H1 (cell line): ENCODE measurements around the gene FAM50B. TPM values are rescaled to one million over a fixed set of nuclear protein-coding genes. Genes with fewer than 3 reads are reported as not detected.

Experiments used
- BCL11A ChIP-seq, 2 experiments: IDR thresholded peaks; one replicate each; pipeline ENCODE4 v1.6.1; 2011; ENCODE audit warnings: low read depth in 2 of 2, low read length in 2 of 2, mild to moderate bottlenecking in 2 of 2
- CHD1 ChIP-seq: IDR thresholded peaks from 2 replicates; pipeline ENCODE4 v1.6.1; 2012; ENCODE audit warnings: low read depth, low read length, improper control_type of control experiment
- GABPA ChIP-seq: IDR thresholded peaks from 2 replicates; pipeline ENCODE4 v1.6.1; 2011; ENCODE audit warnings: mild to moderate bottlenecking, low read length, moderate library complexity, borderline replicate concordance; ENCODE audit not compliant: insufficient read depth
- HDAC2 ChIP-seq, 2 experiments: fragments of 300-600 bp in 1 of 2; sonication (generic) in 1 of 2; IDR thresholded peaks; 2 replicates each; pipeline ENCODE4 v1.6.1; 2011 to 2012; ENCODE audit warnings: low read depth in 2 of 2, low read length in 2 of 2, mild to moderate bottlenecking in 2 of 2, moderate library complexity in 2 of 2, borderline replicate concordance in 1 of 2, inconsistent platforms in 1 of 2
- HDAC6 ChIP-seq: IDR thresholded peaks from one replicate; pipeline ENCODE4 v1.7.1; 2012; ENCODE audit warnings: low read depth, mild to moderate bottlenecking, inconsistent platforms, low read length, moderate library complexity
- KDM1A ChIP-seq: fragments of 200-600, 300-600 bp; sonication (generic); IDR thresholded peaks from 2 replicates; pipeline ENCODE4 v1.7.1; 2016; ENCODE audit warnings: mild to moderate bottlenecking, low read length, borderline replicate concordance
- KDM4A ChIP-seq: IDR thresholded peaks from one replicate; pipeline ENCODE4 v1.7.1; 2012; ENCODE audit warnings: low read depth, mild to moderate bottlenecking, moderate library complexity, low read length, inconsistent platforms; ENCODE audit not compliant: severe bottlenecking
- NANOG ChIP-seq: IDR thresholded peaks from 2 replicates; pipeline ENCODE4 v1.6.1; 2011; ENCODE audit warnings: low read length, low read depth, mild to moderate bottlenecking, inconsistent platforms; ENCODE audit not compliant: insufficient read depth, poor library complexity, severe bottlenecking
- RFX5 ChIP-seq: IDR thresholded peaks from 2 replicates; pipeline ENCODE4 v1.6.1; 2011; ENCODE audit warnings: low read depth, low read length, improper control_type of control experiment, borderline replicate concordance
- polyA plus RNA-seq, 7 experiments: library from polyadenylated mRNA; depleted of rRNA in 3 of 7; stranded (reverse) in 5 of 7; unstranded in 2 of 7; fragments of >200 nt in 5 of 7; fragments of 200-250 nt in 2 of 7; gene quantifications; 1 replicate in 5 of 7; 2 replicates in 1 of 7; 4 replicates in 1 of 7; pipeline versions ENCODE4 v1.2.1 to v1.2.3, GENCODE V29; 2011 to 2013; ENCODE audit warnings: missing spikeins in 2 of 7, mixed read lengths in 2 of 7
- total RNA-seq: library from RNA; stranded (reverse); fragmentation: NEBNext Ultra II Directional; extraction: Animal tissue kit (Norgen Biotek cat#: 25700); gene quantifications from 2 replicates; pipeline ENCODE4 v1.2.1, GENCODE V29; 2021
- TF ChIP-seq, protein P1 (sequence below): IDR thresholded peaks from 2 replicates; pipeline ENCODE4 v1.6.1; 2012; ENCODE audit warnings: low read length, inconsistent platforms

FAM50B gene
- total and polyA plus RNA-seq, 2 of the 8 experiments (the other 6 are each of a cell fraction or from before 2014, with no cell fraction given), result 3.1 to 3.2 TPM

DNA sequence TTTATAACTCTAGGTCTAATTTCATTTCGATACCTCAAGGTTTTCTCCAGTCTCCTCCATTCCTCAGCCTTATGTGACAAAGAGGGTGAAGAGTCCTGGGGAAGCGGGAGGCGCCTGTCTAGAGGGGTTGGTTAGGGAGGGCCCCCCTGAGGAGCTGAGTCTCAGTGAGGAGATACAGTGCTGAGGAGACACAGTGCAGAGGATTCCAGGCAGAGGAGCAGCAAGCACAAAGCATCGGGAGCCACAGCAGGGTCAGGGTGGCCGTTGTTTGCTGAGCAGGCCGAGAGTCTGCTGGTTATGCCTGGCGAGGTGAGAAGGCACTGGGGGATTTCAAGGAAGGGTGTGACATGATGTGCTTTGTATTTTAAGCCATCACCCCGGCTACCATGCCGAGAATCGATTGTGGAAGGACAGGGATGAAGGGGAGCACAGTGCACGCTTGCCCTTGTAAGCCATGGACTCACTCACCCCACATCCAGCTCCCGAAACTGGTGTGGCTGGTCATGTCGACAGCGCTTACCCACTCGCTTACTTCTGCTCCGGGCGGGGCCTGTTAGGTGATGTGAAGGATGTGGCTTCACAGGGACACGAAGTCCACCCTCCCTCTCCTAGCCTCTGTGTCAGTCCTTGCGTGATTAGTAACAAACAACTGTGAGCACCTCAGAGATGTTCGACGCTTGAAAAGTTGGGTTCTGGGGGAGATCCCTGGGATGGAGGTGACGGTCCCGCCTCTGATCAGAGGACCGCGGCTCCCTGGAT is 30.2 kb downstream of the FAM50B start (continued):
- TF ChIP-seq BCL11A (IDR thresholded peaks at IDR 0.05; ENCODE audit: low read depth in 2 of 2, low read length in 2 of 2) (no peak), HDAC6 (no peak), GABPA (no peak), CHD1 (no peak), NANOG (no peak), KDM4A (no peak), RFX5 (no peak), HDAC2 (IDR thresholded peaks at IDR 0.05; ENCODE audit: borderline replicate concordance in 1 of 2, low read depth in 2 of 2, low read length in 2 of 2) (no peak), KDM1A (no peak)
- TF ChIP-seq, protein P1, sequence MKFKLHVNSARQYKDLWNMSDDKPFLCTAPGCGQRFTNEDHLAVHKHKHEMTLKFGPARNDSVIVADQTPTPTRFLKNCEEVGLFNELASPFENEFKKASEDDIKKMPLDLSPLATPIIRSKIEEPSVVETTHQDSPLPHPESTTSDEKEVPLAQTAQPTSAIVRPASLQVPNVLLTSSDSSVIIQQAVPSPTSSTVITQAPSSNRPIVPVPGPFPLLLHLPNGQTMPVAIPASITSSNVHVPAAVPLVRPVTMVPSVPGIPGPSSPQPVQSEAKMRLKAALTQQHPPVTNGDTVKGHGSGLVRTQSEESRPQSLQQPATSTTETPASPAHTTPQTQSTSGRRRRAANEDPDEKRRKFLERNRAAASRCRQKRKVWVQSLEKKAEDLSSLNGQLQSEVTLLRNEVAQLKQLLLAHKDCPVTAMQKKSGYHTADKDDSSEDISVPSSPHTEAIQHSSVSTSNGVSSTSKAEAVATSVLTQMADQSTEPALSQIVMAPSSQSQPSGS, result no peak
